Suprapubic skin (tissue), 3 donors: ENCODE results near the gene HNRNPF.

Source experiments
- POLR2A ChIP-seq, 2 donors: fragments of 450-650 bp; IDR thresholded peaks; one replicate each; pipeline ENCODE4 v1.6.1; 2017; ENCODE audit warnings: antibody characterized with exemption in 2 of 2, mild to moderate bottlenecking in 2 of 2, moderate library complexity in 2 of 2
- TF ChIP-seq, protein P1 (sequence below), 2 donors: fragments of 200-600 bp in 1 of 2; fragments of 450-650 bp in 1 of 2; sonication (generic) in 1 of 2; IDR thresholded peaks; one replicate each; pipeline ENCODE4 v1.5.1; 2016 to 2019; ENCODE audit warnings: antibody characterized with exemption in 2 of 2, mild to moderate bottlenecking in 1 of 2, moderate library complexity in 1 of 2

DNA sequence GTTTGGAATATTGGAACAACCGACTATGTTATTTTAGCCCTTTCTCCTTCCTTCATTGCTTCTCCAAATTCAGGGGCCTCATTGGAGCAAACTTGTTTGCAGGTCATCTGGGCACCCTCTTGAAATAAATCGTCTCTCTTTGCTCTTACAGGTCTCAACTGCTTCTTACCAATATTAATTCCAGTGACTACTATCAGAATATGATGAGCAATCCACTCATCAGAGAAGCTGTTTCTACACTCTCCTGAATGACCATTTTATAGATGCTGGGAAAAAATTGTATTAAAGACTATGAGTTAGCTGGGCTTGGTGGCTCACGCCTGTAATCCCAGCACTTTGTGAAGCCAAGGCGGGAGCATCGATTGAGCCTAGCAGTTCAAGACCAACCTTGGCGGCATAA, 12.5 kb upstream of the HNRNPF start:
- TF ChIP-seq, protein P1, sequence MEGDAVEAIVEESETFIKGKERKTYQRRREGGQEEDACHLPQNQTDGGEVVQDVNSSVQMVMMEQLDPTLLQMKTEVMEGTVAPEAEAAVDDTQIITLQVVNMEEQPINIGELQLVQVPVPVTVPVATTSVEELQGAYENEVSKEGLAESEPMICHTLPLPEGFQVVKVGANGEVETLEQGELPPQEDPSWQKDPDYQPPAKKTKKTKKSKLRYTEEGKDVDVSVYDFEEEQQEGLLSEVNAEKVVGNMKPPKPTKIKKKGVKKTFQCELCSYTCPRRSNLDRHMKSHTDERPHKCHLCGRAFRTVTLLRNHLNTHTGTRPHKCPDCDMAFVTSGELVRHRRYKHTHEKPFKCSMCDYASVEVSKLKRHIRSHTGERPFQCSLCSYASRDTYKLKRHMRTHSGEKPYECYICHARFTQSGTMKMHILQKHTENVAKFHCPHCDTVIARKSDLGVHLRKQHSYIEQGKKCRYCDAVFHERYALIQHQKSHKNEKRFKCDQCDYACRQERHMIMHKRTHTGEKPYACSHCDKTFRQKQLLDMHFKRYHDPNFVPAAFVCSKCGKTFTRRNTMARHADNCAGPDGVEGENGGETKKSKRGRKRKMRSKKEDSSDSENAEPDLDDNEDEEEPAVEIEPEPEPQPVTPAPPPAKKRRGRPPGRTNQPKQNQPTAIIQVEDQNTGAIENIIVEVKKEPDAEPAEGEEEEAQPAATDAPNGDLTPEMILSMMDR (IDR thresholded peaks at IDR 0.05) = no peak
- TF ChIP-seq POLR2A (IDR thresholded peaks at IDR 0.05) = no peak
